Neutrophil (primary cell): ENCODE data around the gene MYH3.

Source experiments
- H3K27ac ChIP-seq: fragments of 200-600 bp; sonication (generic); 2 replicates; pipeline ENCODE4 v1.5.1; 2016; ENCODE audit warnings: mild to moderate bottlenecking, moderate library complexity
- H3K27me3 ChIP-seq: fragments of 200-600 bp; sonication (generic); 2 replicates; pipeline ENCODE4 v1.6.0; 2016; ENCODE audit warnings: mild to moderate bottlenecking
- H3K36me3 ChIP-seq: fragments of 200-600 bp; sonication (generic); 2 replicates; pipeline ENCODE4 v1.5.1; 2017
- H3K4me1 ChIP-seq, 2 experiments: fragments of 200-600 bp in 1 of 2; sonication (generic) in 1 of 2; 1 replicate in 1 of 2; 2 replicates in 1 of 2; pipeline versions ENCODE4 v1.5.1 to v1.6.1; 2013 to 2016; ENCODE audit warnings: low read depth in 1 of 2, low read length in 1 of 2, mild to moderate bottlenecking in 1 of 2, moderate library complexity in 1 of 2; ENCODE audit not compliant: control insufficient read depth in 1 of 2, insufficient read depth in 1 of 2
- H3K4me3 ChIP-seq, 2 experiments: fragments of 200-600 bp in 1 of 2; sonication (generic) in 1 of 2; 1 replicate in 1 of 2; 2 replicates in 1 of 2; pipeline ENCODE4 v1.5.1; 2013 to 2016; ENCODE audit warnings: low read depth in 1 of 2, low read length in 1 of 2, mild to moderate bottlenecking in 1 of 2, moderate library complexity in 1 of 2
- H3K9me3 ChIP-seq: fragments of 200-600 bp; sonication (generic); 2 replicates; pipeline ENCODE4 v1.5.1; 2016
- CTCF ChIP-seq: fragments of 200-600 bp; sonication (generic); IDR thresholded peaks from 2 replicates; pipeline ENCODE4 v1.5.1; 2016; ENCODE audit warnings: antibody characterized with exemption

MYH3 gene

GRCh38 chr17:10621397-10621796 is 35.7 kb downstream of the MYH3 start:
- no peaks in the 10 kb centered on the region for H3K4me1 ChIP-seq
- H3K27me3 ChIP-seq, result no peaks in the 10 kb centered on the region
- no peaks in the 10 kb centered on the region for H3K9me3 ChIP-seq
- no peak overlapping the region for H3K4me3 ChIP-seq
- no peaks in the 10 kb centered on the region for H3K36me3 ChIP-seq
- TF ChIP-seq CTCF, result no peak
- H3K27ac ChIP-seq, result no peak overlapping the region

GRCh38 chr17:10620823-10621222 is 36.3 kb downstream of the MYH3 start:
- no peaks in the 10 kb centered on the region for H3K36me3 ChIP-seq
- H3K4me1 ChIP-seq, result no peaks in the 10 kb centered on the region
- no peak for TF ChIP-seq CTCF
- no peaks in the 10 kb centered on the region for H3K9me3 ChIP-seq
- no peaks in the 10 kb centered on the region for H3K27me3 ChIP-seq
- no peak overlapping the region for H3K27ac ChIP-seq
- no peak overlapping the region for H3K4me3 ChIP-seq

GRCh38 chr17:10618202-10618635 is 38.9 kb downstream of the MYH3 start:
- Histone ChIP-seq H3K36me3 (no peaks in the 10 kb centered on the region), H3K27me3 (no peaks in the 10 kb centered on the region), H3K4me3 (no peak overlapping the region), H3K9me3 (no peaks in the 10 kb centered on the region), H3K27ac (no peak overlapping the region), H3K4me1 (no peaks in the 10 kb centered on the region)
- no peak for TF ChIP-seq CTCF

- TF ChIP-seq CTCF, result no peak
- Histone ChIP-seq H3K36me3 (no peaks in the 10 kb centered on the region), H3K4me1 (no peaks in the 10 kb centered on the region), H3K4me3 (no peak overlapping the region), H3K27ac (no peak overlapping the region), H3K27me3 (no peaks in the 10 kb centered on the region), H3K9me3 (no peaks in the 10 kb centered on the region)
These were observed 40.0 kb downstream of the MYH3 start for GRCh38 chr17:10617120-10617505.

- Histone ChIP-seq H3K9me3 (no peaks in the 10 kb centered on the region), H3K4me3 (no peak overlapping the region), H3K27ac (no peak overlapping the region), H3K27me3 (no peaks in the 10 kb centered on the region), H3K4me1 (no peaks in the 10 kb centered on the region), H3K36me3 (no peaks in the 10 kb centered on the region)
- peak; percentile 98 for TF ChIP-seq CTCF
These were observed 40.5 kb downstream of the MYH3 start for GRCh38 chr17:10616502-10617119.
